Putamen (tissue), 1 donor: ENCODE measurements around the gene CAMKK2.
A peak's percentile ranks its signal among the peaks of the same experiment; 100 is the strongest.

Experiments
- DNase-seq: peaks from one replicate; pipeline ENCODE4 v3.0.0-alpha.2; 2016; ENCODE audit warnings: low spot score

CAMKK2 gene

DNA sequence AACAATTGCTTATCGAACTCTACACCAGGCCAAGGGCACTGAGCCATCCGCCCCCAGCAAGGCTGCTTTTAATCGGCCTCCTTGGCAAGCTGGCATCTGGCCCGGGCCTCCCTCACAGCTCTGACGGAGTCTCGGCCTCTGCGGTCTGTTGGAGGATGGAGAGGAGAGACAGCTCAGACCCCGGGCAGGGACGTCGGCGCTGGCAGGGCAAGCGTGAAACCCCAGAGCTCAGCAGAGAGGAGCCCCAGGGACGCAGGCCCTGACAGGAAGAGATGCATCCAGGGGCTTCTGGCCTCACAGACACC lies 17.5 kb downstream of the CAMKK2 start:
- no peak for DNase-seq

GRCh38 chr12:121278169-121279070 lies 18.1 kb downstream of the CAMKK2 start:
- no peak for DNase-seq

- no peak for DNase-seq
These were observed 19.1 kb downstream of the CAMKK2 start for GRCh38 chr12:121277374-121277759.

GRCh38 chr12:121274036-121274763 lies 22.3 kb downstream of the CAMKK2 start:
- no peak for DNase-seq

- DNase-seq = no peak
These were observed 23.1 kb downstream of the CAMKK2 start for GRCh38 chr12:121273364-121273896.

GRCh38 chr12:121267822-121268221 lies 28.7 kb downstream of the CAMKK2 start:
- no peak for DNase-seq

- no peak for DNase-seq
These were observed 31.5 kb downstream of the CAMKK2 start for GRCh38 chr12:121264951-121265515.

GRCh38 chr12:121264135-121264534 lies 32.4 kb downstream of the CAMKK2 start:
- DNase-seq = no peak

GRCh38 chr12:121263206-121263935 lies 33.1 kb downstream of the CAMKK2 start:
- DNase-seq = no peak

- no peak for DNase-seq
These were observed 35.1 kb downstream of the CAMKK2 start for GRCh38 chr12:121261398-121261797.

- DNase-seq = no peak
These were observed 36.4 kb downstream of the CAMKK2 start for GRCh38 chr12:121260091-121260490.

- DNase-seq = no peak
These were observed 37.4 kb downstream of the CAMKK2 start for GRCh38 chr12:121259074-121259473.

GRCh38 chr12:121257704-121258449 lies 38.6 kb downstream of the CAMKK2 start:
- peak; percentile 80 for DNase-seq

- DNase-seq = no peak
These were observed 41.1 kb downstream of the CAMKK2 start for GRCh38 chr12:121255433-121255832.

- no peak for DNase-seq
These were observed 42.7 kb downstream of the CAMKK2 start for GRCh38 chr12:121253638-121254335.

- no peak for DNase-seq
These were observed 43.7 kb downstream of the CAMKK2 start for GRCh38 chr12:121252712-121253345.

DNA sequence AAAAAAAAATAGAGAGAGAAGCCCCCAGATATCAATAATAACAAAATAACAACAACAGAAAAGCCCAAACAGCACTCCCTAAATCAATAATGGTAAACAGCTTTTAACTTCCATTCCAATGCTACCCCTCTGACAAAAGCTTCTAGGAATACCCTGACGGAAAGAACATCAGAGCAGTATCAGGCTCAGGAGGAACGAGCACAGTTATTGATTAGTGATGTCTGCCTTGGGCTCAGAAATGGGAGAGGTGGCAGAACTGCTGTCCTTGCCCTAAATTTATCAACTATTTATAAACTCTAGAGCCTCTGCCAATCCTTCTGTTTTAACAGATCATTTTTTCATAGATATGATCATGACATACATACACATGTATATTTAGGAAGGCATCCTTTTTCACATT lies 44.7 kb downstream of the CAMKK2 start:
- no peak for DNase-seq

GRCh38 chr12:121250359-121250758 lies 46.1 kb downstream of the CAMKK2 start:
- DNase-seq = no peak

GRCh38 chr12:121248622-121249021 lies 47.9 kb downstream of the CAMKK2 start:
- no peak for DNase-seq

DNA sequence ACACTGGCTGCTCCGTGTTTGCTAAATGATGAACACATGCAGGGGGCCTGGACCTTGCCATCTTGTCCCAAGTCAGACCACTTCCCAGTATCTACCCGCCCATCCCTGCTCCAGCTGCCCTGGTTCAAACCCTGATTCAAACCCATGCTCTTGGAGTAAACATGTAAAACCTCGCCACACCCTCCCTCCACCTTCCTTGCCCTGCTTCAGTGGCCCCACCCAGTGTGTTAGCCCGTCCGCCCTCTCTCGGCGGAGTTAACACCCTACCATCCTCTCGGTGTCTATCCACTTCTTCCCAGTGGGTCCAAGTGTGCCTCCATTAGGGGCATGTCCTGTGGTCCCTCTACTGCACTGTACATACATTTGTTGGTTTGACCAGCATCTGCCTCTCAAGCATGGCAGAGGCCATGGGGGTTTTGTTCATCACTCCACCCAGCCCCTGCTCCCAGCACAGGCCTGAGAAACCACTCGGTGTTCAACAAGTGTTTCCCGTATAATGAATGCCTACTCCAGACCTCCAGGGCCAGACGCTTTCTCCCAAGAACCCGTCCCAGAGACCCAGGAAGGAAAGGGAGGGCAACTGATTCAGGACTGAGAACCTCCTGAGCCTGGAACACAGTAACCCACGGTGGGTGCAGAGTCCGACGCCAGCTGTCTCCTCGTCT lies 49.5 kb downstream of the CAMKK2 start:
- no peak for DNase-seq
